ENCODE results near the gene HYCC1. TPM values are rescaled to one million over a fixed set of nuclear protein-coding genes. Genes with fewer than 3 reads are reported as not detected.

The HYCC1 gene
- polyA plus RNA-seq, 2 donors = 7.8 to 11.7 TPM

DNA sequence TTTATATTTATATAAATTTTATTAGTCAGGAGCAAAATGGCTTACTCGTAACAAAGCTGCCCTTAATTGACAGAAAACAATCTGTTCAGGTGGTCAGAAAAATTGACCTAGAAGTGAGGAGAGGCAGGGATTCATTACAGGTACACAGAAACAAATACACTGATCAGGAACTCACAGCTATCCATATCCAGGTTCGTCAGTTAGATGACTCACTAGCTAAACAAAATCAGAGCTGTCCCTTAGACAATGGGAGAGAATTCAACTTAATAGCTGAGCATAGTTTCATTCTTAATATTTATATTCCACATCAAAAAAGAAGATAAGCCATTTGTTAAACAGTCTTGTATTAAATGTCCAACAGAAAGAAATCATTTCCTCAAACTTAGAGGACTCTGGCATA is 41.7 kb downstream of the HYCC1 start:
- no peak overlapping the region for H3K27ac ChIP-seq (ENCODE audit: low read depth in 2 of 2, low read length in 1 of 2)

DNA sequence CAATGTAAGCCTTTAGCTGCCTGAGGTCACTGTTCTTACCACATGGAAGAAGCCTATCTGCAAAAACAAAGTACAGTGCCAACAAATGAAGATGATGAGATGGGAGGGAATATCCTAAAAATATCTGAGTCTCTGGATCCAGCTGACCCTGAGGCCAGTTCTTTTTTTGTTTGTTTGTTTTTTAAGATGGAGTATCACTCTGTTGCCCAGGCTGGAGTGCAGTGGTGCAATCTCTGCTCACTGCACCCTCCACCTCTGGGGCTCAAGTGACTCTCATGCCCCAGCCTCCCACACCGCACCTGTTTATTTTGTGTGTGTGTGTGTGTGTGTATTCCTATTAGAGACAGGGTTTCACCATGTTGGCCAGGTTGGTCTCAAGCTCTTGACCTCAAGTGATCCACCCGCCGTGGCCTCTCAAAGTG is 44.9 kb downstream of the HYCC1 start:
- no peaks in the 10 kb centered on the region for H3K27me3 ChIP-seq (ENCODE audit: control insufficient read depth in 1 of 2, insufficient read depth in 2 of 2, low read length in 2 of 2)
- H3K36me3 ChIP-seq (ENCODE audit: control insufficient read depth in 2 of 2, insufficient read depth in 2 of 2, low read length in 1 of 2) = no peaks in the 10 kb centered on the region
- H3K9me3 ChIP-seq (ENCODE audit: control insufficient read depth in 2 of 2, insufficient read depth in 1 of 2, low read depth in 1 of 2, low read length in 1 of 2) = no peaks in the 10 kb centered on the region
- H3K4me3 ChIP-seq (ENCODE audit: low read depth in 1 of 2, low read length in 2 of 2) = no peak overlapping the region
- no peaks in the 10 kb centered on the region for H3K4me1 ChIP-seq (ENCODE audit: control insufficient read depth in 2 of 2, insufficient read depth in 2 of 2, low read length in 1 of 2)
- no peak overlapping the region for H3K27ac ChIP-seq (ENCODE audit: low read depth in 2 of 2, low read length in 1 of 2)
- WGBS, 2 donors = 83 to 100% methylated on average over 3 of the region's 3 CpGs

More for the DNA sequence above, 41.7 kb downstream of the HYCC1 start:
- no peaks in the 10 kb centered on the region for H3K9me3 ChIP-seq (ENCODE audit: control insufficient read depth in 2 of 2, insufficient read depth in 1 of 2, low read depth in 1 of 2, low read length in 1 of 2)
- 75 to 76% methylated on average over 2 of the region's 2 CpGs for WGBS, 2 donors
- H3K36me3 ChIP-seq (ENCODE audit: control insufficient read depth in 2 of 2, insufficient read depth in 2 of 2, low read length in 1 of 2) = no peaks in the 10 kb centered on the region
- H3K4me1 ChIP-seq (ENCODE audit: control insufficient read depth in 2 of 2, insufficient read depth in 2 of 2, low read length in 1 of 2) = no peaks in the 10 kb centered on the region
- no peak overlapping the region for H3K4me3 ChIP-seq (ENCODE audit: low read depth in 1 of 2, low read length in 2 of 2)
- H3K27me3 ChIP-seq (ENCODE audit: control insufficient read depth in 1 of 2, insufficient read depth in 2 of 2, low read length in 2 of 2) = no peaks in the 10 kb centered on the region

Other genes starting within 250 kb of the HYCC1 start
- gene TOMM7, start 191.3 kb downstream of the HYCC1 start, polyA plus RNA-seq = 100 to 1,000 TPM in 1 of 2 donors, 10 to 100 TPM in 1; 87.5 to 249 TPM
- gene KLHL7, start 91.7 kb upstream of the HYCC1 start, polyA plus RNA-seq = 10 to 100 TPM in 1 of 2 donors, 1 to 10 TPM in 1; 6.6 to 13.4 TPM
- 10 to 100 TPM; 17.3 to 19.2 TPM for gene NUP42, start 167.9 kb upstream of the HYCC1 start, polyA plus RNA-seq
- 10 to 100 TPM; 30.6 to 55.0 TPM for gene GPNMB, start 232.6 kb upstream of the HYCC1 start, polyA plus RNA-seq

Data from esophagus (tissue), 2 donors.